Astrocyte (in vitro differentiated cells and primary cell): ENCODE measurements around the gene LGR4.

ENCODE experiments used
- EZH2 ChIP-seq: IDR thresholded peaks from 2 replicates; pipeline ENCODE4 v1.6.1; 2012; ENCODE audit warnings: mild to moderate bottlenecking, low read length, inconsistent platforms; ENCODE audit not compliant: insufficient read depth
- TF ChIP-seq, protein P1 (sequence below): IDR thresholded peaks from 2 replicates; pipeline ENCODE4 v1.5.1; 2011; ENCODE audit warnings: low read depth, mild to moderate bottlenecking, inconsistent platforms, low read length, moderate library complexity; ENCODE audit not compliant: insufficient read depth

DNA sequence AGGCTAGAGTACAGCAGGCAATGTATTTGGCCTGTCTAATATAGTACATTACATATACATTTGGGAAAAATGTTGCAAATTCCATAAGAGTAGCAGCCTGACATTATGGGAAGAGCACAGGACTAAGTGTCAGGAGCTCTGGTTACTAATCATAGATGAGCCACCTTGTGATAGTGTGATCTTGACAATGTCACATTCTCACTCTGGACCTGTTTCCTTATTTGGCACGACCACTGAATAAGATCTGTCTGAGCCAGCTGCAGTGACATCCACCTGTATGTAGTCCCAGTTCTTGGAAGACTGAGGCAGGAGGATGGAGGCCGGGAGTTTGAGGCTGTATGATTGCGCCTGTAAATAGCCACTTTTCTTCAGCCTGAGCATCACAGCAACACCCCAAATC, 39.6 kb upstream of the LGR4 start:
- TF ChIP-seq, protein P1, sequence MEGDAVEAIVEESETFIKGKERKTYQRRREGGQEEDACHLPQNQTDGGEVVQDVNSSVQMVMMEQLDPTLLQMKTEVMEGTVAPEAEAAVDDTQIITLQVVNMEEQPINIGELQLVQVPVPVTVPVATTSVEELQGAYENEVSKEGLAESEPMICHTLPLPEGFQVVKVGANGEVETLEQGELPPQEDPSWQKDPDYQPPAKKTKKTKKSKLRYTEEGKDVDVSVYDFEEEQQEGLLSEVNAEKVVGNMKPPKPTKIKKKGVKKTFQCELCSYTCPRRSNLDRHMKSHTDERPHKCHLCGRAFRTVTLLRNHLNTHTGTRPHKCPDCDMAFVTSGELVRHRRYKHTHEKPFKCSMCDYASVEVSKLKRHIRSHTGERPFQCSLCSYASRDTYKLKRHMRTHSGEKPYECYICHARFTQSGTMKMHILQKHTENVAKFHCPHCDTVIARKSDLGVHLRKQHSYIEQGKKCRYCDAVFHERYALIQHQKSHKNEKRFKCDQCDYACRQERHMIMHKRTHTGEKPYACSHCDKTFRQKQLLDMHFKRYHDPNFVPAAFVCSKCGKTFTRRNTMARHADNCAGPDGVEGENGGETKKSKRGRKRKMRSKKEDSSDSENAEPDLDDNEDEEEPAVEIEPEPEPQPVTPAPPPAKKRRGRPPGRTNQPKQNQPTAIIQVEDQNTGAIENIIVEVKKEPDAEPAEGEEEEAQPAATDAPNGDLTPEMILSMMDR, result no peak
- TF ChIP-seq EZH2, result no peak
